ENCODE measurements around the gene ZPBP.

GRCh38 chr7:50125766-50126165 is 32.7 kb upstream of the ZPBP start:
- TF ChIP-seq CTCF (IDR thresholded peaks at IDR 0.05; ENCODE audit: low read depth, low read length): no peak
- no peak for TF ChIP-seq EZH2phosphoT487 (IDR thresholded peaks at IDR 0.05; ENCODE audit: low read depth)

Data from OCI-LY3 (cell line).